Tibial nerve (tissue), 4 donors: Measurements from ENCODE around the gene RPLP2. TPM values are rescaled to one million over a fixed set of nuclear protein-coding genes. Genes with fewer than 3 reads are reported as not detected.

Source experiments
- DNase-seq, 2 donors: peaks; one replicate each; pipeline ENCODE4 v3.0.0-alpha.2; 2019; ENCODE audit warnings: low spot score in 2 of 2
- H3K27ac ChIP-seq, 4 donors: fragments of 200-600 bp; sonication (generic) in 3 of 4; one replicate each; pipeline ENCODE4 v1.5.1; 2017 to 2019; ENCODE audit warnings: mild to moderate bottlenecking in 1 of 4
- H3K27me3 ChIP-seq, 2 donors: fragments of 200-600 bp; sonication (generic) in 1 of 2; one replicate each; pipeline versions ENCODE4 v1.5.1 to v1.6.0; 2017 to 2019
- H3K36me3 ChIP-seq, 3 donors: fragments of 200-600 bp; sonication (generic); one replicate each; pipeline ENCODE4 v1.5.1; 2018 to 2019
- H3K4me1 ChIP-seq, 4 donors: fragments of 200-600 bp; sonication (generic) in 3 of 4; one replicate each; pipeline ENCODE4 v1.5.1; 2017 to 2019
- H3K4me3 ChIP-seq, 4 donors: fragments of 200-600 bp; sonication (generic) in 3 of 4; one replicate each; pipeline ENCODE4 v1.5.1; 2017 to 2019; ENCODE audit warnings: mild to moderate bottlenecking in 1 of 4, moderate library complexity in 1 of 4
- H3K9me3 ChIP-seq, 4 donors: fragments of 200-600 bp; sonication (generic) in 3 of 4; one replicate each; pipeline ENCODE4 v1.5.1; 2017 to 2019
- CTCF ChIP-seq, 5 experiments: fragments of 200-600 bp in 3 of 5; fragments of 450-650 bp in 2 of 5; sonication (generic) in 3 of 5; IDR thresholded peaks; one replicate each; pipeline ENCODE4 v1.5.1; 2016 to 2019; ENCODE audit warnings: antibody characterized with exemption in 5 of 5, mild to moderate bottlenecking in 3 of 5, moderate library complexity in 2 of 5
- EP300 ChIP-seq, 2 donors: sonication (generic); formaldehyde crosslinking; IDR thresholded peaks; one replicate each; pipeline ENCODE4 v1.6.1; 2017; ENCODE audit warnings: antibody characterized with exemption in 2 of 2, mild to moderate bottlenecking in 1 of 2
- POLR2A ChIP-seq, 2 donors: fragments of 450-650 bp; IDR thresholded peaks; one replicate each; pipeline ENCODE4 v1.6.1; 2017; ENCODE audit warnings: antibody characterized with exemption in 2 of 2, mild to moderate bottlenecking in 2 of 2, moderate library complexity in 2 of 2
- WGBS, 2 donors: methylation state at CpG; one replicate each; pipeline ENCODE4 v1.1.5; 2018; 5-methylcytosine and 5-hydroxymethylcytosine counted together
- total RNA-seq, 4 donors: library from RNA; depleted of rRNA; stranded (reverse); fragments of >200 nt; gene quantifications; one replicate each; pipeline ENCODE4 v1.1.0, GENCODE V29; 2016

Gene RPLP2
- total RNA-seq, 4 donors from 2014 or later, result 404 to 765 (median 584) TPM

GRCh38 chr11:849104-849824 is 39.5 kb downstream of the RPLP2 start:
- Histone ChIP-seq H3K4me1 (peaks cover 0 to 97% (median 44%) of the 10 kb centered on the region in 4 donors), H3K27me3 (peaks cover 0 to 15% of the 10 kb centered on the region in 2 donors), H3K9me3 (no peaks in the 10 kb centered on the region), H3K4me3 (peak overlapping the region; percentile 13 to 54 (median 29)), H3K36me3 (peaks cover 0 to 22% (median 0%) of the 10 kb centered on the region in 3 donors), H3K27ac (peak overlapping the region in 1 of 4 donors; percentile 27)
- 17 to 30% methylated on average over 8 to 26 of the region's 71 CpGs for WGBS, 2 donors
- TF ChIP-seq CTCF (IDR thresholded peaks at IDR 0.05), result no peak
- no peak for TF ChIP-seq POLR2A (IDR thresholded peaks at IDR 0.05)
- no peak for TF ChIP-seq EP300 (IDR thresholded peaks at IDR 0.05)
- no peak for DNase-seq

DNA sequence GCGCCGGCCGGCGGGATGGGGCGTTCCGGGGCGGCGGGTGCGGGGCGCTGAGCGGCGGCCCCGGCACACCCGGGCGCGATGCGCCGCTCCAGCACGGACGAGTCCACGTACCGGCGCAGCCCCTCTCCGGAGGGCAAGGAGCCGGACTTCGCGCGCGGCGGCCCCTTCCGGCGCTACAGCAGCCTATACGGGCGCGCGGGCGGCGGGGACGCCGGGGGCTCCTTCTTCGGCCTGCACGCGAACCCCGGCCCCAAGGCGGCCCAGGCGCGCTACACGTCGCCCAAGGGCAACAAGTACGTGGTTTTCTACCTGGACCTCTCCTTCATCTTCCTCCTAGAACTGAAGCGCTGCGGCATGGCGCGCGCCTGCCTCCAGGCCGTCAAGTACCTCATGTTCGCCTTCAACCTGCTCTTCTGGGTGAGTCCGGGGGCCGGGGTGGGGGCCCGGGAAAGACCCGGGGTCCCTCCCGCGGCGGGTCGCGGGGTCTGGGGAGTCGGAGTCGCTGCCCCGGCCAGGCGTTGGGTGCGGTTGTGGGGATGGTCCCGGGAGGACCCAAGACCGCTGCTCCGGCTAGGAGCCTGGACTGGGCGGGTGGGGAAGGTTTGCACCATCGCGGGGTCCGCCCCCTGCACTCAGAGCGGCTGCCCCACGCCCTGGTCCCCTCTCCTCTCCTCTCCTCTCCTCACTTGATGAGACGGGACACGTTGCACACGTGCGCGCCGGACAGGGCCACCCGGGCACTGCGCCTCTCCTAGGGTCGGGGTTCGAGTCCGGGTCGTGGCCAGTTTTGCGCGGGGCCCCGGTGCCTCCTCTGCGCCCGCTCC is 40.4 kb downstream of the RPLP2 start:
- peak overlapping the region in 3 of 4 donors; percentile 15 to 54 (median 16) for H3K4me3 ChIP-seq
- H3K36me3 ChIP-seq, result peaks cover 0 to 24% (median 0%) of the 10 kb centered on the region in 3 donors
- WGBS, 2 donors, result 15 to 38% methylated on average over 42 to 47 of the region's 97 CpGs
- peaks cover 0 to 97% (median 42%) of the 10 kb centered on the region in 4 donors for H3K4me1 ChIP-seq
- no peak for DNase-seq
- no peak for TF ChIP-seq CTCF (IDR thresholded peaks at IDR 0.05)
- H3K27ac ChIP-seq, result peak overlapping the region in 1 of 4 donors; percentile 2
- H3K9me3 ChIP-seq, result no peaks in the 10 kb centered on the region
- H3K27me3 ChIP-seq, result peaks cover 0 to 15% of the 10 kb centered on the region in 2 donors

DNA sequence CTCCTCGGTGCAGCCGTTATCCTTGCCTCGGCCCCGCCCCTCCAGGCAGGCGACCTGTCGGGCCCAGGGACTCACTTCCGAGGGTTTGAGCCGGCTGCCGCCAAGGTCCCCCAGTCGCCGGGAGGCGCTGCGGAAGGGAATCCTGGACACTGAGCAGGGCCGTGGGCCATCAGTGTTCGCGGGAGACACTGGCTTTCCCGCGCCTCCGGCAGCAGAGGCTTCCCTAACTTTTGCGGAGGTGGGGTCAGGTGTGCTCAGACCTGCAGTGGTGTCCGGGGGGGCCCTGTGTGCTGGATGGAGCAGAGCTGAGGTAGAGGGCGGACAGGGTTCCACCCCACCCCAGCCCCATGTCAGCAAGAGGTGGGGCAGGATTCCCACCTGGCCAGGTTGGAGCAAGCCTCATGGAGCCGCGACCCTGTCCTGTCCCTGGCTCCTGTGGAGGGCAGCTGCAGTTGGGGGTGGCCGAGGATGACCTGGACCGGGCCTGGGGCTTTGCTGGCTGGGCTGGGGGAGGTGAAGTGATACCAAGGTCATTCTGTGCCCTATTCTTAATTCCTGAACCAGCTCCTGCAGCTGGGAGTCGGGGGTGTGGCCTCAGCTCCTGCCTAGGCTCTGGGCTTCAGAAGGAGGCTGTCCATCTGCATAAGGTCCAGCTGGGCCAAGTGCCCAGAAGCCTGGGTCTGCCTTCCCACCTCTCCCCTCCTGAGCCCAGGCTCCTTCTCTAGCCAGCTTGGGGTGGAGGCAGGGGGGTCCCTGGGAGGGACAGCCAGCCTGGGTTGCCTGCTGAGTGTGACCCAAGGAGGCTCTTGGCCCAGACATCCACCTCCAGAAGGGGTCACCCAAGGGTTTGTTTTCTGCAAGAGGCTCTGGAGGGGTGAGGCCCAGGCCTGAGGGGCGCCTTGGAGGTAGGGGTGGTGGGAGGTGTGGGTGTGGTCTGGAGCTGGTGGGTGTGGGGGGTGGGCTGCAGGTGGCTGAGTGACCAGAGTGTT is 41.3 kb downstream of the RPLP2 start:
- Histone ChIP-seq H3K27ac (peak overlapping the region in 1 of 4 donors; percentile 31), H3K4me1 (peaks cover 0 to 97% (median 34%) of the 10 kb centered on the region in 4 donors), H3K36me3 (peaks cover 0 to 31% (median 0%) of the 10 kb centered on the region in 3 donors), H3K27me3 (peaks cover 0 to 15% of the 10 kb centered on the region in 2 donors), H3K9me3 (no peaks in the 10 kb centered on the region), H3K4me3 (peak overlapping the region in 1 of 4 donors; percentile 54)
- WGBS, 2 donors, result 47 to 70% methylated on average over 13 to 21 of the region's 28 CpGs
- DNase-seq, result no peak
- TF ChIP-seq POLR2A (IDR thresholded peaks at IDR 0.05) (no peak), EP300 (IDR thresholded peaks at IDR 0.05) (no peak), CTCF (IDR thresholded peaks at IDR 0.05) (no peak)

DNA sequence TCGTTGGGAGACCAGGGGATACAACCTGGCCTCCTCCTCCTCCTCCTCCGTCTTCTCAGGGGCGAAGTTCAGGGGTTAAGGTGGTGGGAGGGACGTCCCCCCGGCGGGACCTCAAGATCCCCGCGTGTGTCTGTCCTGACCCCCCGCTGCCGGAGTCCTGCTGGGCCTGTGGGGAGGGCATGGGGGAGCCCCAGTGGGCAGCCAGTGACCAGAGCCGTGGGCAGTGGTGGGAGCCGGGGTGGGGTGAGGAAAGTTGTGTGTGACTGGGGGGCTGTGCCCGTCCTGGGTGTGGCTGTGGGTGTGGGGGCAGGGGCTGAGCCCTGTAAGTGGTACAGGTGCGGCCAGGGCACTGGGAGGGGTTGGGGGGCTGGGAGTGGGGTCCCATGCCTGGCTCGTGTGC is 43.0 kb downstream of the RPLP2 start:
- no peak for DNase-seq
- H3K27ac ChIP-seq, result peak overlapping the region in 1 of 4 donors; percentile 57
- peaks cover 0 to 23% (median 0%) of the 10 kb centered on the region in 3 donors for H3K36me3 ChIP-seq
- peaks cover 0 to 15% of the 10 kb centered on the region in 2 donors for H3K27me3 ChIP-seq
- WGBS, 2 donors, result 68 to 70% methylated on average over 7 to 12 of the region's 15 CpGs
- H3K4me3 ChIP-seq, result no peak overlapping the region
- no peaks in the 10 kb centered on the region for H3K9me3 ChIP-seq
- H3K4me1 ChIP-seq, result peaks cover 0 to 94% (median 27%) of the 10 kb centered on the region in 4 donors
- TF ChIP-seq POLR2A (IDR thresholded peaks at IDR 0.05) (no peak), EP300 (IDR thresholded peaks at IDR 0.05) (no peak), CTCF (IDR thresholded peaks at IDR 0.05) (no peak)
